GM12878 (cell line): ENCODE data around the gene SPOCK1. TPM values are rescaled to one million over a fixed set of nuclear protein-coding genes. Genes with fewer than 3 reads are reported as not detected.

Source experiments
- ATAC-seq: fragments of 200-7000 bp; cut with Tn5 transposase; 3 replicates; pipeline ENCODE4 v1.9.1; 2020; ENCODE audit warnings: mild to moderate bottlenecking, moderate library complexity
- BruUV-seq: library from RNA; stranded (reverse); fragments of 400-500 nt; replicated peaks from 2 replicates; lab custom pipeline; 2021; lab: Mats Ljungman, UMichigan
- CTCF ChIA-PET: fragments of 300-600 bp; sonication (Branson Sonifier 250); formaldehyde crosslinking; extraction: SDS; loops from one replicate; lab custom pipeline; 2021; ENCODE audit warnings: inconsistent platforms; lab: Yijun Ruan, JAX
- POLR2A ChIA-PET: fragments of 350-600 bp; formaldehyde crosslinking; extraction: SDS; loops from one replicate; lab custom pipeline; 2021; ENCODE audit warnings: inconsistent platforms; lab: Charles Lee
- RAD21 ChIA-PET: fragments of 300-600 bp; sonication (Branson Sonifier 250); formaldehyde crosslinking; loops from one replicate; lab custom pipeline; 2023; ENCODE audit warnings: antibody characterized with exemption; ENCODE audit not compliant: unreplicated experiment; lab: Charles Lee
- SMC1A ChIA-PET: fragments of 300-600 bp; sonication (Branson Sonifier 250); formaldehyde crosslinking; loops from one replicate; lab custom pipeline; 2023; ENCODE audit not compliant: unreplicated experiment, uncharacterized antibody; lab: Charles Lee
- DNase-seq: peaks from one replicate; pipeline ENCODE4 v3.0.0-alpha.2; 2011; ENCODE audit warnings: low read depth, low spot score
- FAIRE-seq: peaks from 3 replicates; lab custom pipeline; 2011; peaks lifted over from hg19 to GRCh38; lab: Jason Lieb, UNC
- H2AFZ ChIP-seq: 2 replicates; pipeline ENCODE4 v1.6.0; 2011; ENCODE audit warnings: low read depth, low read length, control low read depth; ENCODE audit not compliant: control insufficient read depth
- H3K27ac ChIP-seq: 2 replicates; pipeline ENCODE4 v1.5.1; 2011; ENCODE audit warnings: control low read depth; ENCODE audit not compliant: control insufficient read depth, insufficient read depth
- H3K27me3 ChIP-seq, 2 experiments: replicated peaks in 1 of 2; 2 replicates each; pipeline versions ENCODE4 v1.6.0 to v1.6.1; 2011; ENCODE audit warnings: low read length in 1 of 2; ENCODE audit not compliant: control insufficient read depth in 2 of 2, insufficient read depth in 2 of 2
- H3K36me3 ChIP-seq, 2 experiments: 2 replicates each; pipeline ENCODE4 v1.5.1; 2011; ENCODE audit warnings: low read length in 1 of 2; ENCODE audit not compliant: control insufficient read depth in 2 of 2, insufficient read depth in 2 of 2
- H3K4me1 ChIP-seq: 2 replicates; pipeline ENCODE4 v1.6.1; 2011; ENCODE audit warnings: mild to moderate bottlenecking, low read length, moderate library complexity, mixed read lengths; ENCODE audit not compliant: control insufficient read depth, insufficient read depth
- H3K4me2 ChIP-seq: 2 replicates; pipeline ENCODE4 v1.6.0; 2011; ENCODE audit warnings: control low read depth; ENCODE audit not compliant: control insufficient read depth, insufficient read depth
- H3K4me3 ChIP-seq: fragments of 200-600 bp; sonication (generic); 2 replicates; pipeline ENCODE4 v1.5.1; 2016
- H3K79me2 ChIP-seq: 2 replicates; pipeline ENCODE4 v1.6.0; 2011; ENCODE audit warnings: low read length; ENCODE audit not compliant: control insufficient read depth, insufficient read depth
- H3K9ac ChIP-seq: 2 replicates; pipeline ENCODE4 v1.8.0; 2011; ENCODE audit warnings: low read length, control low read depth, mixed read lengths; ENCODE audit not compliant: control insufficient read depth, insufficient read depth
- H3K9me3 ChIP-seq: replicated peaks from 3 replicates; pipeline ENCODE4 v1.5.1; 2011; ENCODE audit warnings: mild to moderate bottlenecking, low read length; ENCODE audit not compliant: control insufficient read depth, insufficient read depth
- H4K20me1 ChIP-seq: 2 replicates; pipeline ENCODE4 v1.6.0; 2011; ENCODE audit not compliant: control insufficient read depth, insufficient read depth
- NR2C1 ChIP-seq: fragments of 450-650 bp; IDR thresholded peaks from 2 replicates; pipeline ENCODE4 v1.6.1; 2017; ENCODE audit warnings: antibody characterized with exemption, mild to moderate bottlenecking, moderate library complexity
- PML ChIP-seq: IDR thresholded peaks from 2 replicates; pipeline ENCODE4 v1.6.1; 2012; ENCODE audit warnings: low read length, inconsistent platforms
- WGBS: methylation state at CpG from one replicate; pipeline ENCODE4 v1.1.6; 2016; ENCODE audit warnings: low lambda C conversion rate; ENCODE audit not compliant: insufficient replicate concordance, insufficient coverage; ENCODE audit errors: missing lambda C conversion rate; 5-methylcytosine and 5-hydroxymethylcytosine counted together
- in situ Hi-C: fragments of 300-500 bp; cut with MboI; formaldehyde crosslinking; loops from 9 replicates; pipeline ENCODE4 v1.14.3; 2018; ENCODE audit warnings: mixed read lengths
- intact Hi-C: fragments of 100-400 bp; cut with micrococcal nuclease; formaldehyde crosslinking; loops from one replicate; pipeline ENCODE4 v1.14.2; 2022; ENCODE audit not compliant: unreplicated experiment
- polyA plus RNA-seq, 11 experiments: library from polyadenylated mRNA; depleted of rRNA in 4 of 11; unstranded in 6 of 11; stranded (reverse) in 5 of 11; fragments of >200 nt; fragmentation: Nextera tagmentation in 4 of 11; fragmentation: Illumina TruSeq in 1 of 11; extraction: Ambion mirVana in 4 of 11; extraction: Trizol in 1 of 11; gene quantifications; 1 replicate in 1 of 11; 2 replicates in 10 of 11; pipeline versions ENCODE4 v1.2.1 to v1.2.3, GENCODE V29; 2011 to 2016; ENCODE audit warnings: inconsistent platforms in 2 of 11, missing spikeins in 2 of 11, low read depth in 1 of 11
- total RNA-seq, 4 experiments: library from RNA; depleted of rRNA in 3 of 4; stranded (reverse); fragments of >200 nt in 3 of 4; fragmentation: Illumina TruSeq in 1 of 4; extraction: Trizol in 1 of 4; gene quantifications; 2 replicates each; pipeline versions ENCODE4 v1.2.1 to v1.2.3, GENCODE V29; 2013 to 2021
- TF ChIP-seq, protein P1 (sequence below): fragments of 450-650 bp; IDR thresholded peaks from 2 replicates; pipeline ENCODE4 v1.6.1; 2017; ENCODE audit warnings: low read depth, mild to moderate bottlenecking, moderate library complexity
- TF ChIP-seq, protein P2 (sequence below): IDR thresholded peaks from 2 replicates; pipeline ENCODE4 v1.6.1; 2012; ENCODE audit warnings: mild to moderate bottlenecking, low read depth, low read length

SPOCK1 gene
- total and polyA plus RNA-seq, 10 of the 15 experiments (the other 5 are each of a cell fraction or from before 2014, with no cell fraction given): 0.06 to 0.68 (median 0.25) TPM; not detected in 3

DNA sequence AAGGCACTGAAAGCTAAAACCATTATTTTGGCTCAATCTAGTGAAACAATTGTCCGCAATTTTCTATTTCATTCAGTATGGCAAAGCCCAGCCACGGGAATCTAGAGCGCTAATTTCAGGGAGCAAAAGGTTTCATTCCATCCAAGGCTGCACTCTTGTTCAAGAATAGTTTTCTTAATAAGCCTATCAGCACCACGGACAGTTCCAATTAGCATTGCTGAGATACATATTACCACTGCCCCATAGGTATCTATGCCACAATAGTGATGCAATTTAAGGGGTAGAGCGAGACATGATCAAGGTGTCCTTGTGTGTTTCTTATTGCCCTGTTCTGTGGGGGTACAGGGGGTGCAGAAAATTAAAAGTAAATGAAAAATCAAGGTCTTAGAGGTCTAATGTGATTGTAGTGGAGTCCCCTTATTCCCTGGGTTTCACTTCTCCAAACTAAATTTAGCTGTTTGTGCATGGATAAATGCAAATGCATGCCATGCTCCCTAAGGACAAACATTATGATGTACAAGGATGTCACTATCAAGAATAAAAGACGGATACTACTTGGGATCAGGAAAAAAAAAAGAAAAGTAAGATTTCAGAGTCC is 45.5 kb downstream of the SPOCK1 start:
- ChIA-PET POLR2A (no interaction called here), RAD21 (no interaction called here), SMC1A (no interaction called here), CTCF (no interaction called here)
- 10% methylated on average over 6 of the region's 6 CpGs for WGBS
- ATAC-seq: no peak
- Histone ChIP-seq H3K9ac (no peak overlapping the region), H3K27ac (no peak overlapping the region), H3K4me3 (no peak overlapping the region), H3K79me2 (no peaks in the 10 kb centered on the region), H3K36me3 (no peaks in the 10 kb centered on the region), H3K27me3 (peaks cover 0 to 2% of the 10 kb centered on the region in 2 experiments; a peak in 1 of 4 replicates), H3K4me2 (no peak overlapping the region), H3K9me3 (no peaks in the 10 kb centered on the region), H4K20me1 (no peaks in the 10 kb centered on the region), H3K4me1 (no peaks in the 10 kb centered on the region), H2AFZ (no peak overlapping the region)
- in situ Hi-C loops (no loop called here), intact Hi-C loops (no loop called here)
- no peak for FAIRE-seq
- BruUV-seq: no TSS peak
- no peak for TF ChIP-seq NR2C1
- TF ChIP-seq, protein P1, sequence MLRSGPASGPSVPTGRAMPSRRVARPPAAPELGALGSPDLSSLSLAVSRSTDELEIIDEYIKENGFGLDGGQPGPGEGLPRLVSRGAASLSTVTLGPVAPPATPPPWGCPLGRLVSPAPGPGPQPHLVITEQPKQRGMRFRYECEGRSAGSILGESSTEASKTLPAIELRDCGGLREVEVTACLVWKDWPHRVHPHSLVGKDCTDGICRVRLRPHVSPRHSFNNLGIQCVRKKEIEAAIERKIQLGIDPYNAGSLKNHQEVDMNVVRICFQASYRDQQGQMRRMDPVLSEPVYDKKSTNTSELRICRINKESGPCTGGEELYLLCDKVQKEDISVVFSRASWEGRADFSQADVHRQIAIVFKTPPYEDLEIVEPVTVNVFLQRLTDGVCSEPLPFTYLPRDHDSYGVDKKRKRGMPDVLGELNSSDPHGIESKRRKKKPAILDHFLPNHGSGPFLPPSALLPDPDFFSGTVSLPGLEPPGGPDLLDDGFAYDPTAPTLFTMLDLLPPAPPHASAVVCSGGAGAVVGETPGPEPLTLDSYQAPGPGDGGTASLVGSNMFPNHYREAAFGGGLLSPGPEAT: no peak
- no peak for TF ChIP-seq PML
- TF ChIP-seq, protein P2, sequence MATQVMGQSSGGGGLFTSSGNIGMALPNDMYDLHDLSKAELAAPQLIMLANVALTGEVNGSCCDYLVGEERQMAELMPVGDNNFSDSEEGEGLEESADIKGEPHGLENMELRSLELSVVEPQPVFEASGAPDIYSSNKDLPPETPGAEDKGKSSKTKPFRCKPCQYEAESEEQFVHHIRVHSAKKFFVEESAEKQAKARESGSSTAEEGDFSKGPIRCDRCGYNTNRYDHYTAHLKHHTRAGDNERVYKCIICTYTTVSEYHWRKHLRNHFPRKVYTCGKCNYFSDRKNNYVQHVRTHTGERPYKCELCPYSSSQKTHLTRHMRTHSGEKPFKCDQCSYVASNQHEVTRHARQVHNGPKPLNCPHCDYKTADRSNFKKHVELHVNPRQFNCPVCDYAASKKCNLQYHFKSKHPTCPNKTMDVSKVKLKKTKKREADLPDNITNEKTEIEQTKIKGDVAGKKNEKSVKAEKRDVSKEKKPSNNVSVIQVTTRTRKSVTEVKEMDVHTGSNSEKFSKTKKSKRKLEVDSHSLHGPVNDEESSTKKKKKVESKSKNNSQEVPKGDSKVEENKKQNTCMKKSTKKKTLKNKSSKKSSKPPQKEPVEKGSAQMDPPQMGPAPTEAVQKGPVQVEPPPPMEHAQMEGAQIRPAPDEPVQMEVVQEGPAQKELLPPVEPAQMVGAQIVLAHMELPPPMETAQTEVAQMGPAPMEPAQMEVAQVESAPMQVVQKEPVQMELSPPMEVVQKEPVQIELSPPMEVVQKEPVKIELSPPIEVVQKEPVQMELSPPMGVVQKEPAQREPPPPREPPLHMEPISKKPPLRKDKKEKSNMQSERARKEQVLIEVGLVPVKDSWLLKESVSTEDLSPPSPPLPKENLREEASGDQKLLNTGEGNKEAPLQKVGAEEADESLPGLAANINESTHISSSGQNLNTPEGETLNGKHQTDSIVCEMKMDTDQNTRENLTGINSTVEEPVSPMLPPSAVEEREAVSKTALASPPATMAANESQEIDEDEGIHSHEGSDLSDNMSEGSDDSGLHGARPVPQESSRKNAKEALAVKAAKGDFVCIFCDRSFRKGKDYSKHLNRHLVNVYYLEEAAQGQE: peak; percentile 91
- no peak for DNase-seq
